Retinal pigment epithelial cell (primary cell): ENCODE results near the gene CLEC16A.
A peak's percentile ranks its signal among the peaks of the same experiment; 100 is the strongest.

Experiments used
- DNase-seq: peaks from one replicate; pipeline ENCODE4 v3.0.0-alpha.2; 2010; ENCODE audit warnings: low read depth
- H3K4me3 ChIP-seq: 2 replicates; pipeline ENCODE4 v1.5.1; 2011; ENCODE audit warnings: mild to moderate bottlenecking, low read length, control low read depth, moderate library complexity
- TF ChIP-seq, protein P1 (sequence below): conservative IDR thresholded peaks from 2 replicates; pipeline ENCODE4 v1.5.1; 2011; ENCODE audit warnings: low read depth, low read length, control low read depth, inconsistent platforms

CLEC16A gene

DNA sequence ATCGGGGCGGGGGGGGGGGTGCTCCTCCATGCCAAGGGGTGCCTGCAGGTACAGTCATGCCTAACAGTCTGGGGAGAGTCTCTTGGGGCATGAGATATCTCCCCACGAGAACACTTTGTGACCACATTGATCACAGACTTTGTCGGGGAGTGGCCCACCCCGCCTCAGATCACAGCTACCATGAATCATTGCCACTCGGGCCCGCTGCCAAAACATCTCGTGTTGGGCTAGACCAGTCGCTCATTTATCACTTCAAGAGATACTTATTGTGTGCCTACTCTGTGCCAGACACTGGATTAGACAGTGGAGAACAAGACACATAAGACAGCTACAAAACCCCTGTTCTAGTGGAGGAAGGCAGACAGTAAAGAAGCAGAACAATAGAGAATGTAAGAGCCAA, 72.6 kb downstream of the CLEC16A start:
- TF ChIP-seq, protein P1, sequence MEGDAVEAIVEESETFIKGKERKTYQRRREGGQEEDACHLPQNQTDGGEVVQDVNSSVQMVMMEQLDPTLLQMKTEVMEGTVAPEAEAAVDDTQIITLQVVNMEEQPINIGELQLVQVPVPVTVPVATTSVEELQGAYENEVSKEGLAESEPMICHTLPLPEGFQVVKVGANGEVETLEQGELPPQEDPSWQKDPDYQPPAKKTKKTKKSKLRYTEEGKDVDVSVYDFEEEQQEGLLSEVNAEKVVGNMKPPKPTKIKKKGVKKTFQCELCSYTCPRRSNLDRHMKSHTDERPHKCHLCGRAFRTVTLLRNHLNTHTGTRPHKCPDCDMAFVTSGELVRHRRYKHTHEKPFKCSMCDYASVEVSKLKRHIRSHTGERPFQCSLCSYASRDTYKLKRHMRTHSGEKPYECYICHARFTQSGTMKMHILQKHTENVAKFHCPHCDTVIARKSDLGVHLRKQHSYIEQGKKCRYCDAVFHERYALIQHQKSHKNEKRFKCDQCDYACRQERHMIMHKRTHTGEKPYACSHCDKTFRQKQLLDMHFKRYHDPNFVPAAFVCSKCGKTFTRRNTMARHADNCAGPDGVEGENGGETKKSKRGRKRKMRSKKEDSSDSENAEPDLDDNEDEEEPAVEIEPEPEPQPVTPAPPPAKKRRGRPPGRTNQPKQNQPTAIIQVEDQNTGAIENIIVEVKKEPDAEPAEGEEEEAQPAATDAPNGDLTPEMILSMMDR, result no peak
- H3K4me3 ChIP-seq, result no peak overlapping the region
- peak; percentile 29 for DNase-seq

DNA sequence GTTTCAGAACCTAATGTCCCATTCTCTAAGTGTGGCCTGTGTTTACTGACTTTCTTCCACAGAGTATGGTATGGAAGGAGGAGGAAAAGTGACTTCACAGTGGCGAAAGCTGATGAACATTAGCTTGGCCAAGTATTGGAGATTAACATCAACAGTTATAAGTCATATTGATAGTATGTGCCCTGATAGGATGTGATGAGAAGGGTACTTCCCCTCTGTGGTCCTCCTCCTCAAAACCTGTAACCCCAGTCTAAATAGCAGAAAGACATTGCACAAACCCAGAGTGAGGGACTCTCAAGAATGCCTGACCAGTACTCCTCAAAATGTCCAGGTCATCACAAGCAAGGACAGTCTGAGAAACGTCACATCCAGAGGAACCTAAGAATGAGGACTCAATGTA, 73.1 kb downstream of the CLEC16A start:
- H3K4me3 ChIP-seq, result no peak overlapping the region
- TF ChIP-seq, protein P1, result no peak
- DNase-seq, result no peak

DNA sequence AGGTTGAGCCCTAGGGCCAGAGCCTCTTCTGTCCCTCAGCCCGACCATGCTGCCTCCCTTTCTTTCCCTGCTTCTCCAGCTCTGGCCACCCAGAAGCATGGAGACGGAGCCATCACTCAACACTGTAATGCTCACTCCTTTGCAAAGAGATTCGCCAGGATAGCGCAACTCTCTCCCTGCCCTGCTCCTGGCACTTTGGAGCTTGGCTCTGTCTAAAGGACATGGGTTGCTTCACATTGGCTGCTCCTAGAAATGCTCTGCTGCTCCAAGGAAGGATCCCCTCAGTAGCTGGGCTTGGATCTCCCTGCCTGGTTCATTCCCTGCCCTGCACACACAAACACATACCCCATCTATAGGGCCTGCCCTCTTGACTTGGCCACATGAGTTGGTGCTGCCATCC, 76.0 kb downstream of the CLEC16A start:
- H3K4me3 ChIP-seq, result no peak overlapping the region
- TF ChIP-seq, protein P1, result no peak
- no peak for DNase-seq

DNA sequence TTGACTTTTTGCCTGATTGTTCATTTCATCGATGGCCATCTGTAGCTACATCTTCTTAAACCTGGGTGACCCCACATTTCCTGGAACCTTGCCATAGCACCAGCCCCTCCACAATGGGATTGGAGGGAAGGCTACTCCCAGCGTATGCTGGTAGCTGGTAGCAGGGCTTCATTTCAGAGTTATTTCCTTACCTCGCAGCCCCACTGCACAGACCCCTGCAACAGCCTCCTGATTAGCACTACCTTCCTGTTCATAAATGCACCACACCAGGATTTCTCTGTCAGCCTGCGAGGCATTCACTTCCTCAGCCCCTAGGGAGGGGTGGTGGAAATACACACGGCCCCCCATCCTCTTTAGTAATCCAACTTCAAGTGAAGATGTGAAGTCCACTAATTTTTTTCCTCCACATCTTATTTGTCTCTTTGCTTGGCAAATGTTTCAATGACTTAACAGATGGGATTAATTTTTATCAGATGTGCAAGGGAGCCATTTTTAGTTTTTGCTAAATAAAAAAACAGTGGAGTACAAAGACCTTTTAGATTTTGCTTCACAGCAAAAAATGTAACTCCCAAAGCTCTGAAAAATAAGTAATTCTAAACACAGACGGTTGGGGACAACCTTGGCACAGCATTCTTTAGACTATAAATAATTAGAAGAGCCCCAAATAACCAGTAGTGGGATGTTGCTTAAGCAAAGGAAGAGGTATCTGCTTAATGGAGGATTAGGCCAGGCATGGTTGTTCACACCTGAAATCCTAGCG, 76.6 kb downstream of the CLEC16A start:
- H3K4me3 ChIP-seq, result no peak overlapping the region
- DNase-seq, result no peak
- TF ChIP-seq, protein P1, result no peak

DNA sequence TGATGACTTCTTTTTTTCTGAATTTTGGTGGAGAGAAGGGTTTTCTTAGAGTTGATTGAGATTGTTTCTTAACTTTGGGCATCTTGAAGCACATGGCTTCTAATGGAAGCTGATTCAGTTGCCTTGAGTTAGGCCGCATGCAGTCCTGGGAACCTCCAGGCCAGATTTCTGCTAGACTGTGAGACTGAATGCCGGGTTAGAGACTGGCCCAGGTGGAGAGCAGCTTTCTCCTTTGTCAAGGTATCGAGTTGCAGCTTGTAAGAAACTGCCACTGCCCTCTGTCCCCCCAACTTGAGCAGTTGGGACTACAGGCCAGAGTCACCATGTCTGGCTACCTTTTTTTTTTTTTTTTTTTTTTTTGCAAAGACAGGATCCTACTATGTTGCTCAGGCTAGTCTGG, 77.6 kb downstream of the CLEC16A start:
- no peak for DNase-seq
- TF ChIP-seq, protein P1, result no peak
- no peak overlapping the region for H3K4me3 ChIP-seq

DNA sequence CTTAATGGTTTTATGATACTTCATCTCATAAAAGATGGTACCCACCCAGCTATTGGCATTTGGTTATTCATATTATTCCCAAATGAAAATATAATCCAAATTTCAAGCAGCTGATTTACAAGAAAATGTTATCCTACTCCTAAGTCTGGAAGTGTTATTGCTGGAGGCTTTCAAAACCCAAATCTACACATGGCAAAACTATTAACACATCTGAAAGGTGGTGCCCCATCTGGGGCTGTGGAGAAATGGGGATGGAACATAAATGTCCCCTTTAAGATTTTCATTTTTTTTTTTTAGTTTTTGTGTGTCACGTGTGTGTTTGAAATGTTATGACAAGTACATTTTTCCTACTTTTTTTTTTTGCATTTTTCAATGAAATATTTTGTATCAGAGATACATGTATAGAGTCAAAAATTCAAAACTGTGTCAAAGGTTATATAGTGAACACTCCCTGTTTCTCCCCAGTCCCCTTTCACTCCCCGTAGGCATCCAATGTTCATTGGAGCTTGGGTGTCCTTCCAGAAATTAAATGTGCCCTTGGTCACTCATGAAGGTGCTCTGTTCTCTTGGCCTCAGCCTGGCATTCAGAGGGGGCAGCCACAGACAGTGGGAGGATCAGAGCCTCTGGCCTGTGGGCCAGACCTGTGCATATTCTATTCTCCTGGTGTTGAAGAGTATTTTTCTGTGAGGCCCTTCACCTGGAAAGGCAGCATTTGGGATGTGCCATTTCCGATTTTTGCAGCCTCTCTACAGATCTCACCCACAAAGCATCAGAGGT, 79.1 kb downstream of the CLEC16A start:
- TF ChIP-seq, protein P1, result no peak
- no peak overlapping the region for H3K4me3 ChIP-seq
- no peak for DNase-seq
